Measurements from ENCODE around the gene ZFAND2B.

Gene ZFAND2B

DNA sequence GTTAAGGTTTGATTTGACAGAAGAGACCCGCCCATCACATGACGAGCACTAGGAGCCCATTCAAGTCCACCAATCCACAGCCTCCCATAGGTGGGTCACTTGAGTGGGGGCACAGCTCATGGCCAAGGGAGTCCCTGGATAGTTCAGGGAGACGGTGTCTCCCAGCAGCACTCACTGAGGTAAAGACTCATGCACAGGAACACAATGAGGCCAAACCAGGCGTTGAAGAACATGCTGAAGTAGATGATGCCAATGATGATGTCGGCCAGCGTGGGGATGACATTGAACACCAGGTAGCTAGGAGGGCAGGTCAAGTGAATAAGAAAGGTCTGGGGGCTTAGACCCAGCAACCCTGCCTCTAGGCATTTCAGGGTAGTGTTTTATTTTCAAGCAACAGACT lies 8.2 kb downstream of the ZFAND2B start:
- Mint-ChIP-seq H3K4me1 (peaks cover 27% of the 10 kb centered on the region), H3K27ac (peak overlapping the region in 1 of 3 experiments; percentile 92), H3K27me3 (ENCODE audit: low read depth) (no peaks in the 10 kb centered on the region), H3K36me3 (ENCODE audit: low read depth) (peaks cover 36% of the 10 kb centered on the region), H3K9me3 (no peaks in the 10 kb centered on the region), H3K4me3 (peak overlapping the region; percentile 33 to 43 (median 39))
- TF ChIP-seq, protein P1, sequence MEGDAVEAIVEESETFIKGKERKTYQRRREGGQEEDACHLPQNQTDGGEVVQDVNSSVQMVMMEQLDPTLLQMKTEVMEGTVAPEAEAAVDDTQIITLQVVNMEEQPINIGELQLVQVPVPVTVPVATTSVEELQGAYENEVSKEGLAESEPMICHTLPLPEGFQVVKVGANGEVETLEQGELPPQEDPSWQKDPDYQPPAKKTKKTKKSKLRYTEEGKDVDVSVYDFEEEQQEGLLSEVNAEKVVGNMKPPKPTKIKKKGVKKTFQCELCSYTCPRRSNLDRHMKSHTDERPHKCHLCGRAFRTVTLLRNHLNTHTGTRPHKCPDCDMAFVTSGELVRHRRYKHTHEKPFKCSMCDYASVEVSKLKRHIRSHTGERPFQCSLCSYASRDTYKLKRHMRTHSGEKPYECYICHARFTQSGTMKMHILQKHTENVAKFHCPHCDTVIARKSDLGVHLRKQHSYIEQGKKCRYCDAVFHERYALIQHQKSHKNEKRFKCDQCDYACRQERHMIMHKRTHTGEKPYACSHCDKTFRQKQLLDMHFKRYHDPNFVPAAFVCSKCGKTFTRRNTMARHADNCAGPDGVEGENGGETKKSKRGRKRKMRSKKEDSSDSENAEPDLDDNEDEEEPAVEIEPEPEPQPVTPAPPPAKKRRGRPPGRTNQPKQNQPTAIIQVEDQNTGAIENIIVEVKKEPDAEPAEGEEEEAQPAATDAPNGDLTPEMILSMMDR (IDR thresholded peaks at IDR 0.05; ENCODE audit: unreplicated experiment in 3 of 3), result no peak

DNA sequence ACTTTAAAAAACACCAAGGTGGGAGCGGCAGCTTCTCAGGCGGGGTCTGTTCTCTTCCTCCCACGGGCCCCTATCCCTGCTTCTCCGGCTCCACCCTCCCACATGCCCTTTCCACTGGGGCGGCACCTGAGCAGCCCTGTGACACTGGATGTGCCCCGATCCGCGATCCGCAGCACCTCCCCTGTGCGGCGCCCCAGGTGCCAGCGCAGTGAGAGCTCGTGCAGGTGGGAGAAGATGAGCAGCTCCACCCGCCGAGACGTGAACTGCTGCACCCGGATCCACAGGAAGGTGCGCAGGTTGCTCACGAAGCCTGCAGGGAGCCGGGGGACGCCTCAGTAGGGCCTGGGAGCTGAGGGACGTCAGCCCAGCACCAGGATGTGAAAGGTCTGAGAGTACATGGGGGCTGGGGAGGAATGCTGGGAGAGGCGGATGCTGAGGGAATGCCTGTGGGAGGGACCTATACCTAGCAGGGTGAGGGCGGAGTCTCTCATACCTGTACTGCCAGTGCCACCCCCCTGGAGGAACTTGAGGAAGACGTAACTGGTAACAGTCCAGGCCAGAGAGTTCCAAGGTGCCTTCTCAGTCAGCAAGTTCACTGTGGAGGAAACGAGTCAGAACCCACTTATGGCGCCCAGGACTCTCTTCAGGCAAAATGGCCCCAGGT lies 9.4 kb downstream of the ZFAND2B start:
- peaks cover 28% of the 10 kb centered on the region for H3K4me1 Mint-ChIP-seq
- peak overlapping the region in 1 of 3 experiments; percentile 31 for H3K4me3 Mint-ChIP-seq
- H3K27ac Mint-ChIP-seq, result peak overlapping the region in 1 of 3 experiments; percentile 92
- H3K27me3 Mint-ChIP-seq (ENCODE audit: low read depth), result no peaks in the 10 kb centered on the region
- peaks cover 28% of the 10 kb centered on the region for H3K36me3 Mint-ChIP-seq (ENCODE audit: low read depth)
- TF ChIP-seq, protein P1 (IDR thresholded peaks at IDR 0.05; ENCODE audit: unreplicated experiment in 3 of 3), result no peak
- no peaks in the 10 kb centered on the region for H3K9me3 Mint-ChIP-seq

GRCh38 chr2:219216535-219216915 lies 9.9 kb downstream of the ZFAND2B start:
- Mint-ChIP-seq H3K27me3 (ENCODE audit: low read depth) (no peaks in the 10 kb centered on the region), H3K9me3 (no peaks in the 10 kb centered on the region), H3K27ac (peak overlapping the region in 2 of 3 experiments; percentile 48 to 84), H3K36me3 (ENCODE audit: low read depth) (peaks cover 30% of the 10 kb centered on the region), H3K4me1 (peaks cover 32% of the 10 kb centered on the region), H3K4me3 (peak overlapping the region; percentile 46 to 77 (median 65))
- TF ChIP-seq, protein P1 (IDR thresholded peaks at IDR 0.05; ENCODE audit: unreplicated experiment in 3 of 3), result no peak

DNA sequence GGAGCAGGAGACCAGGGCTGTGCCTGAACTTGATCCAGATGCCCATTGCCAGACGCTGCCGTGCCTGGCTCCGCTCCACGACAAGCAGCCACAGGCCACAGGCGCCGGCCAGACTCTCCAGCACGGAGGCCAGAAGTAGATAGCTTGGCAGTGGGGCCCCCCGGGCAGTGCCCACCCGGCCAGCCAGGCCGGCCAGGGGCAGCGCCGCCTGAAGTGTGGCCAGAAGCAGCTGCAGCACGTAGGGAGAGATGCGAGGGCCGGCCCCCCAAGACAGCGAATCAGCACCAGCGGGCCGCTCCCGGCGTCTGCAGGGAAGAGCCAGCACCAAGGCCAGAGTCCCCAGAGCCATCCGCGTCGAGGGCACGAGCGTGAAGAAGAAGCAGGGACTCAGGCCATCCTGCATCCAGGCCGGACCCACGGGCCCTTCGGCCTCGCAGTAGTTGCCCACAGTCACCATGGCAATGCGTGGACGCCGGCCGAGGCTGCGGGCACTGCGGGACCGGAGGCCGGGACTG lies 11.7 kb downstream of the ZFAND2B start:
- Mint-ChIP-seq H3K36me3 (ENCODE audit: low read depth) (peaks cover 24% of the 10 kb centered on the region), H3K9me3 (no peaks in the 10 kb centered on the region), H3K4me1 (peaks cover 41% of the 10 kb centered on the region), H3K27me3 (ENCODE audit: low read depth) (no peaks in the 10 kb centered on the region), H3K4me3 (peak overlapping the region; percentile 91 to 96 (median 94)), H3K27ac (peak overlapping the region; percentile 93 to 99 (median 97))
- TF ChIP-seq, protein P1 (IDR thresholded peaks at IDR 0.05; ENCODE audit: unreplicated experiment in 3 of 3), result peak in 1 of 3 experiments; percentile 8

DNA sequence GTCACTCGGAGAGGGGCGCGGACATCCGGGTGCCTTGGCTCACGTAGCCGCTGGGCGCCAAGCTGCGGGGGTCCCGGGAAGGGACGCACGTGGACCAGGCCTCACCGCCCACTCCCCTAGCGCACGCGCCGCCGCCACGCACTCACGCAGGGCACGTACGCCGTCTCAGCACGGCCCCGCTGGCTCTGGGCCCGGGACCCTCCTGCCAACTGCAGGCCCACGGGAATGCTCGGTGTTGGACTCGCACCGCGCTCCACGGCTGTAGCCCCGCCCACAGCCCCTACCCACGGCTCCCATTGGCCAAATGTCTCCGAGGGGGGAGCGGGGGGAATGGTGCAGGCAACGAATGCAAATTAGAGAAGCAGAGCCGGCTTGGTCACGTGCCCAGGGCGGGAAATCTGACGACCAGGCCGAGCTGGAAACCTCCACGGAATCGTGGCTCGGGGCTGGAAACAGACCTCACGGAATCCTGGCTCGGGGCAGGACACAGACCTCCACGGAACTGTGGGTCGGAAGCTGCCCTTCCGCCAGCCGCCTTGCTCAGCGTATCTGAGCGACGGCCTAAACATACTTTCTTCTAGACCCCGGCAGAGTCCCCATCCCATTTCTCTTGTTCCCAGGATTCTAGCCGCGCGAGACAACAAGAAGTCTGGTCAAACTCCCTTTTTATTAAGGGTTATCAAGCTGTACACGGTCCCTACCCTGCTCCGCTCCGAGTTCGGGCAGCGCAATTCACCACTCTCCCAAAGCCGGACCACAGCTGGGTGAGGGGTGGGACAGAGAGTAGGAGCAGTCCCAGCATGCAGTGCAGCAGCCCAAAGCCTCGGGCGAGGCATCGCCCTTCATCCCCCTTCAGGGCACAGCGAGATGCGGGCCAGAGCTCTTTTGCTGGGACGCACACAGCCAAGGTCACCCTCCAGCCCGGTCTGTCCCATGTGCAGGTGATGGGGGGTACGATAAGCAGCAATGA lies 12.4 kb downstream of the ZFAND2B start, which contains the start of gene ABCB6:
Gene ABCB6 (minus strand): TSS at position 227 of the 970 bp plus-strand sequence. CDS start 285 bp downstream, outside the sequence.
- Mint-ChIP-seq H3K27me3 (ENCODE audit: low read depth) (no peaks in the 10 kb centered on the region), H3K27ac (peak within 1 kb of the TSS; percentile 93 to 99 (median 97)), H3K4me1 (peaks cover 41% of the 10 kb centered on the region), H3K9me3 (no peaks in the 10 kb centered on the region), H3K36me3 (ENCODE audit: low read depth) (peaks cover 28% of the 10 kb centered on the region), H3K4me3 (peak within 1 kb of the TSS; percentile 91 to 96 (median 94))
- TF ChIP-seq, protein P1 (IDR thresholded peaks at IDR 0.05; ENCODE audit: unreplicated experiment in 3 of 3), result no peak
